ENCODE data around the gene THRAP3. TPM values are rescaled to one million over a fixed set of nuclear protein-coding genes. Genes with fewer than 3 reads are reported as not detected.

Gene THRAP3
- total RNA-seq, 2 experiments from 2014 or later = 136 to 140 TPM

DNA sequence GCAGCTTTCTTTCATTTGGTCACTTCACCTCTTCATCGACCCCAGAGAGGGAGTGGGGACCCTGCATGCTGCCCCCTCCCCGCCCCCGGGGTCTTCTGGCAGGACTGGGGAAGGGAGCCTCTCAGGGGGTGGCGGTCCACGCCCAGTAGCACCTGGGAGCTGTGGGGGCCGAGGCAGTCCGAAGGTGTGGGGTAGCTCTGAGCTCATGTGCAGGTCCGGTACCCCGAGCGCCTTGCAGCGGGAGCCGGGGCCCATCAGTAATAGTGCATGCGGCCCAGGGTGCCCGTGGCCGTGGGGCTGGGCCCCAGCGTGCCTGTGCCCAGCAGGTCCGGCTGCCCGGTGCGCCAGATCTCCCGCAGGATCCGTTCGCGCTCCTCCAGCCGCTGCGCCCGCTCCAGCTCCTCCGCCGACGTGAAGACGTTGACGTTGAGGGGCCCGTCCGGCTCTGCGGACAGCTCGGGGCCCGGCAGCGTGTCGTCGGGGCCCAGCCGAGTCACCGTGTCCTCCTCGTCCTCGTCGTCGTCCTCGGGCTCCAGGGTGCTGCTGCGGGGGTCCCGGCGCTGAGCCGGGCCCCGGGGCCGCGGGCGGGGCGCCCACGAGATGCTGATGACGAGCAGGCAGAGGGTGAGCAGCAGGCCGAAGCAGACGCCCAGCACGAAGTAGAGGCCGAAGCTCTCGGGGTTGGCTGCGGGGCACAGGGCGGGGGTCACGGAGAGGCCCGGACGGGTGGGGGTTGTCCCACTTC lies 98.0 kb downstream of the THRAP3 start:
- peaks cover 11% of the 10 kb centered on the region for H3K36me3 Mint-ChIP-seq (ENCODE audit: low read depth)
- peak overlapping the region; percentile 74 for H3K27ac Mint-ChIP-seq
- H3K27me3 Mint-ChIP-seq (ENCODE audit: low read depth) = peaks cover 13% of the 10 kb centered on the region
- H3K4me3 Mint-ChIP-seq = peak overlapping the region; percentile 77
- peaks cover 38% of the 10 kb centered on the region for H3K4me1 Mint-ChIP-seq (ENCODE audit: low read depth)
- ChIA-PET POLR2A (interaction anchor here (0.6 to 1.9 kb wide), 6 partner anchors 9 to 377 kb away, joined by 3 to 11 read pairs (median 3); no protein-coding TSS in a partner anchor), CTCF (interaction anchor here (1.6 to 1.8 kb wide), 3 partner anchors 21 to 98 kb away, joined by 4 to 5 read pairs (median 5); no protein-coding TSS in a partner anchor)
- no peaks in the 10 kb centered on the region for H3K9me3 Mint-ChIP-seq (ENCODE audit: insufficient read depth)
- ATAC-seq (no peak), DNase-seq (no peak)

DNA sequence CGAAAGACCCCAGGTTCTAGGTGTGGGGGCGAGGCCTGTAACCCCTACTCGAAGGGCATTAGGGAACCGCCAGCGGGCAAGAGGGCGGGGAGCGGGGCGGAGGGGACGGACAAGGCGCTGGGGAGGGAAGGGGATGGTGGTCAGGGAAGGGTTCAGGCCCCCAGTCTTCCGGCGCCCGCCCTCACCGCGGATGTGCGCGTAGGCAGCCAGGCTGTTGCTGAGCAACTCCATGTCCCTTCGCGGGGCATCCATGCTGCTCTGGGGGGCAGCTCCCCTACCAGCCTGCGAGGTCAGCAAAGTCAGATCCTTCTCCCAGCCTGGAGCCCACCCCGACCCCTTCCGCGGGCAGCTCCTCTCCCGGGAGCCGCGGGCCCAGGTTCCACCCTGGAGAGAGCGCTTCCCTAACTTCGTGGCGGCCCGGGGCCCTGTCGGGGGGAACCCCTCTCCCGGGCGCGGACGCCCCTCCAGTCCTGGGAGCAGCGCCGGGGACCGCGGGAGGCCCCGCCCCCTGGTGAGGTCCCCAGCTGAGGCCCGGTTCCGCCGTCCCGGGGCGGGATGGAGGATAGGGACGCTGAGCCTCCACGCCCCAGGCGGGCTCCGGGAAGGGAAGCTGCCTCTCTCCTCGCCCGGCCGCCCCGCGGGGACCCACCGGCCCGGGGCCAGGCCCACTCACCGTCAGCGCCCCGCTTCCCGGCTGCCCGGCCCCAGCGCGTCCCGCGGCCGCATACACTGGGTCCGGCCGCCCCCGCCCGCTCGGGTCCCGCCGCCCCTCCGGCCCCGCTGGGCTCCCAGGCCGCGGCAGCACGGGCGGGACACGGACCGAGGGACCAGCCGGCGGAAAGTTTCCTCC lies 98.8 kb downstream of the THRAP3 start:
- POLR2A ChIA-PET = interaction anchor here (0.6 to 1.9 kb wide), 10 partner anchors 9 to 100 kb away, joined by 3 to 11 read pairs (median 3); partner anchors contain the start of gene THRAP3
- CTCF ChIA-PET = interaction anchor here (1.5 to 2.2 kb wide), 7 partner anchors 17 to 173 kb away, joined by 4 to 13 read pairs (median 5); partner anchors contain the start of genes SH3D21 and TRAPPC3
- peaks cover 16% of the 10 kb centered on the region for H3K27me3 Mint-ChIP-seq (ENCODE audit: low read depth)
- H3K4me3 Mint-ChIP-seq = peak overlapping the region; percentile 77
- peaks cover 8% of the 10 kb centered on the region for H3K36me3 Mint-ChIP-seq (ENCODE audit: low read depth)
- H3K4me1 Mint-ChIP-seq (ENCODE audit: low read depth) = peaks cover 46% of the 10 kb centered on the region
- DNase-seq = peak; percentile 73
- peak; percentile 62 for ATAC-seq
- H3K9me3 Mint-ChIP-seq (ENCODE audit: insufficient read depth) = no peaks in the 10 kb centered on the region
- H3K27ac Mint-ChIP-seq = peak overlapping the region; percentile 74

DNA sequence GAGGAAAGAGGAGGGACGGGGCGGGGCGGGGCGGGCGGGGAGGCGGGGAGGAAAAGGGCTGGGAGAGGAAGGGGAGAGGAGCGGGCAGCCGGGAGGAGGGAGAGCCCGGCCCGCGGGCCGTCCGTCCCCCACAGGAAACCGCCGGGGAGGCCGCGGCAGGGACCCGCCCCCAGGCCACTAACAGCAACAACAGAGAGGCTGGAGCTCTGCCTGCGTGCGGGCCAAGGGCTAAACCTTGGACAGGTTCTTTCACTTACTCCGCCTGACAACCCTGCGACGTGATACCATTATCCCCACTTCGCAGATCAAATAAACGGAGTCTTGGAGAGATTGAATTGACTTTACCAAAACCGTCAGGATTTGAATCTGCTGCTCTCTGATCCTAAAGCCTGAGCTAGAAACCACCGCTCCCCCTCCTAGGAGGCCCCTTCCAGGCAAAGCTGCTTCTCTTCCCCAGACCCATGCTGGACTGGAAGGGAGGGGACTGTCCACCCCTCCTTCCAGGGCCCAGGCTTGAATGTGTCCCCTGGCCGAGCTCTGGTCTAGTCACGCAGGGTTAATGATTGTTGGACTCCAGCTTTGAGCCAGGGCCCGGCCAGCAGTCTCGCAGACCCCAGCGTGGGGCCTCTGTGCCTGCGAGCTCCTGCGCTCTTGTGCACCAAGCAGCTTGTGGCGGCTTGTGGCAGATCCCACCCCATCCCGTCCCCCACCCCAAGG lies 99.6 kb downstream of the THRAP3 start, which contains the start of gene EVA1B:
EVA1B (minus strand) TSS at position 10 of the 717 bp plus-strand sequence. CDS start 608 bp downstream, outside the sequence.
- Mint-ChIP-seq H3K4me1 (ENCODE audit: low read depth) (peaks cover 47% of the 10 kb centered on the region), H3K9me3 (ENCODE audit: insufficient read depth) (no peaks in the 10 kb centered on the region), H3K36me3 (ENCODE audit: low read depth) (peaks cover 6% of the 10 kb centered on the region), H3K4me3 (peak within 1 kb of the TSS; percentile 77), H3K27ac (peak within 1 kb of the TSS; percentile 74), H3K27me3 (ENCODE audit: low read depth) (peaks cover 16% of the 10 kb centered on the region)
- CTCF ChIA-PET = interaction anchor here (0.9 to 2.2 kb wide), 7 partner anchors 18 to 174 kb away, joined by 3 to 13 read pairs (median 7); partner anchors contain the start of genes SH3D21 and TRAPPC3
- peak; percentile 64 for ATAC-seq
- peak; percentile 72 for DNase-seq
- POLR2A ChIA-PET = interaction anchor here (0.6 to 1.9 kb wide), 11 partner anchors 8 to 100 kb away, joined by 3 to 11 read pairs (median 4); partner anchors contain the start of genes LSM10 and THRAP3

GRCh38 chr1:36324353-36324703 lies 100.1 kb downstream of the THRAP3 start:
- ATAC-seq (no peak), DNase-seq (no peak)
- peaks cover 6% of the 10 kb centered on the region for H3K36me3 Mint-ChIP-seq (ENCODE audit: low read depth)
- peaks cover 16% of the 10 kb centered on the region for H3K27me3 Mint-ChIP-seq (ENCODE audit: low read depth)
- no peaks in the 10 kb centered on the region for H3K9me3 Mint-ChIP-seq (ENCODE audit: insufficient read depth)
- H3K27ac Mint-ChIP-seq = no peak overlapping the region
- H3K4me1 Mint-ChIP-seq (ENCODE audit: low read depth) = peaks cover 50% of the 10 kb centered on the region
- H3K4me3 Mint-ChIP-seq = peak overlapping the region; percentile 77
- ChIA-PET POLR2A (interaction anchor here (0.8 to 1.3 kb wide), 4 partner anchors 20 to 73 kb away, joined by 3 to 5 read pairs (median 4); partner anchors contain the start of gene LSM10), CTCF (interaction anchor here (0.9 to 2.2 kb wide), 6 partner anchors 18 to 175 kb away, joined by 3 to 13 read pairs (median 8); partner anchors contain the start of genes SH3D21 and TRAPPC3)

DNA sequence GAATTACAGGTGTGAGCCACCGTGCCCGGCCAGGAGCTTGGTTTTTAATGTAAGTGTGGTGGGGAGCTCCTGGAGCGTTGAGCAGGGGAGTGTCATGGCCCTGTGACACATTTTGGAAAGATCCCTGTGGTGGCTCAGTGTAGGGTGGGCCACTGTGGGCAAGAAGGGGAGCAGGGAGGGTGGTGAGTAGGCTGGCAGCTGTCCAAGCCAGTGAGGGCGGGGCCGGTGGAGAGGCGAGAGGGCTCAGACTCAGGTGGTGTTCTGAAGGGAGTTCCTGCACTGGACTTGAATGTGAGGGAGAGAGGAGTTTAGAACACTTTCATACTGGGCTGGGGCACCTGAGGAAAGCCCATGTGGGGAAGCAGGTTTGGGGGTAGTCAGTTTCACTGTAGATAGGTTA lies 102.3 kb downstream of the THRAP3 start:
- peaks cover 2% of the 10 kb centered on the region for H3K36me3 Mint-ChIP-seq (ENCODE audit: low read depth)
- ChIA-PET CTCF (interaction anchor here (1.0 to 2.2 kb wide), 2 partner anchors 16 to 41 kb away, joined by 3 to 8 read pairs; no protein-coding TSS in a partner anchor), POLR2A (no interaction called here)
- peaks cover 53% of the 10 kb centered on the region for H3K4me1 Mint-ChIP-seq (ENCODE audit: low read depth)
- H3K4me3 Mint-ChIP-seq = no peak overlapping the region
- no peak for ATAC-seq
- DNase-seq = no peak
- H3K27ac Mint-ChIP-seq = peak overlapping the region; percentile 7
- peaks cover 22% of the 10 kb centered on the region for H3K27me3 Mint-ChIP-seq (ENCODE audit: low read depth)
- H3K9me3 Mint-ChIP-seq (ENCODE audit: insufficient read depth) = no peaks in the 10 kb centered on the region

DNA sequence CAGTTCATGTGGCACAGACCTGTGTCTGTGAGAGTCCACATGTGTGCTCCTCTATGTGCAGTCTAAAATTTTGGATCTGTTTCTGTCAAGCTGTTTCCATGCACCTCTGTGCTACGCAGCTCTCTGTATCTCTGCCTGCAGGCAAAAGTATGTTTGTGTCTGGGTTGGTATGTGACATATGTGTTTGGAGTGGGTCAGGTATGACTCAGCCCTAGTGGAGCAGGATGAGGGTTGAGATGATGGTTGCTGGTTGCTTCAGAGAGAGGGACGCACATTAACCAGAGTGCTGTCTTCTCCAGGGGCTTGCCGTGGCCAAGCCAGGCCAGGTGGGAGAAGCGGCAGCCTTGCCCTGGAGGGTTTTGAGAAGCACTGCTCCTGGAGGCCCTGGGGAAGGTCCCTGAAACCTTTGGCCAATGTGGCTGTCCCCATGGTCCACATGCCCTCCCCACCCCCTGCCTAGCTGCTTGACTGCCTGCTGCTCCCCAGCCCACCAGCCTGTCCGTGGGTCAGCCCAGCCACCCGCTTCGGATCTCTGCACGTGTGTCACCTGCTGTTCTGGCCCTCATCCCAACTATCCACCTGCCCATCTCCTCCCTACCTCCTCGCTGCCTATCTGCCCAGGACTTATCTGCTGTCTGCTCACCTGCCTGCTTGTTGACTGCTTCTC lies 103.3 kb downstream of the THRAP3 start:
- Mint-ChIP-seq H3K27ac (peak overlapping the region; percentile 9), H3K27me3 (ENCODE audit: low read depth) (peaks cover 30% of the 10 kb centered on the region), H3K9me3 (ENCODE audit: insufficient read depth) (no peaks in the 10 kb centered on the region), H3K4me3 (no peak overlapping the region), H3K36me3 (ENCODE audit: low read depth) (peaks cover 2% of the 10 kb centered on the region), H3K4me1 (ENCODE audit: low read depth) (peaks cover 47% of the 10 kb centered on the region)
- CTCF ChIA-PET = interaction anchor here (2.2 kb wide), 1 partner anchor 15 kb away, joined by 8 read pairs; no protein-coding TSS in a partner anchor
- DNase-seq = no peak
- no peak for ATAC-seq
- POLR2A ChIA-PET = no interaction called here

GRCh38 chr1:36328088-36328480 lies 103.8 kb downstream of the THRAP3 start:
- no peak for ATAC-seq
- no peak overlapping the region for H3K4me3 Mint-ChIP-seq
- ChIA-PET CTCF (interaction anchor here (2.2 kb wide), 1 partner anchor 15 kb away, joined by 8 read pairs; no protein-coding TSS in a partner anchor), POLR2A (no interaction called here)
- no peaks in the 10 kb centered on the region for H3K9me3 Mint-ChIP-seq (ENCODE audit: insufficient read depth)
- H3K36me3 Mint-ChIP-seq (ENCODE audit: low read depth) = no peaks in the 10 kb centered on the region
- DNase-seq = no peak
- peaks cover 30% of the 10 kb centered on the region for H3K27me3 Mint-ChIP-seq (ENCODE audit: low read depth)
- peaks cover 44% of the 10 kb centered on the region for H3K4me1 Mint-ChIP-seq (ENCODE audit: low read depth)
- no peak overlapping the region for H3K27ac Mint-ChIP-seq

- ChIA-PET CTCF (interaction anchor here (1.2 kb wide), 1 partner anchor 43 kb away, joined by 4 read pairs; no protein-coding TSS in a partner anchor), POLR2A (no interaction called here)
- ATAC-seq (no peak), DNase-seq (no peak)
- Mint-ChIP-seq H3K9me3 (ENCODE audit: insufficient read depth) (no peaks in the 10 kb centered on the region), H3K27me3 (ENCODE audit: low read depth) (peaks cover 30% of the 10 kb centered on the region), H3K4me1 (ENCODE audit: low read depth) (peaks cover 43% of the 10 kb centered on the region), H3K36me3 (ENCODE audit: low read depth) (no peaks in the 10 kb centered on the region), H3K27ac (no peak overlapping the region), H3K4me3 (no peak overlapping the region)
Observed at GRCh38 chr1:36328713-36329112, 104.5 kb downstream of the THRAP3 start.

GRCh38 chr1:36329817-36330216 lies 105.6 kb downstream of the THRAP3 start:
- ChIA-PET CTCF (no interaction called here), POLR2A (no interaction called here)
- H3K27ac Mint-ChIP-seq = no peak overlapping the region
- no peaks in the 10 kb centered on the region for H3K9me3 Mint-ChIP-seq (ENCODE audit: insufficient read depth)
- no peaks in the 10 kb centered on the region for H3K36me3 Mint-ChIP-seq (ENCODE audit: low read depth)
- H3K4me1 Mint-ChIP-seq (ENCODE audit: low read depth) = peaks cover 32% of the 10 kb centered on the region
- peaks cover 30% of the 10 kb centered on the region for H3K27me3 Mint-ChIP-seq (ENCODE audit: low read depth)
- DNase-seq (no peak), ATAC-seq (no peak)
- no peak overlapping the region for H3K4me3 Mint-ChIP-seq

- ATAC-seq (no peak), DNase-seq (no peak)
- H3K36me3 Mint-ChIP-seq (ENCODE audit: low read depth) = no peaks in the 10 kb centered on the region
- H3K27ac Mint-ChIP-seq = no peak overlapping the region
- POLR2A ChIA-PET = interaction anchor here (1.1 kb wide), 1 partner anchor 9 kb away, joined by 3 read pairs; no protein-coding TSS in a partner anchor
- CTCF ChIA-PET = interaction anchor here (2.0 kb wide), 1 partner anchor 12 kb away, joined by 9 read pairs; no protein-coding TSS in a partner anchor
- peaks cover 25% of the 10 kb centered on the region for H3K27me3 Mint-ChIP-seq (ENCODE audit: low read depth)
- no peaks in the 10 kb centered on the region for H3K9me3 Mint-ChIP-seq (ENCODE audit: insufficient read depth)
- no peak overlapping the region for H3K4me3 Mint-ChIP-seq
- H3K4me1 Mint-ChIP-seq (ENCODE audit: low read depth) = peaks cover 32% of the 10 kb centered on the region
Observed at GRCh38 chr1:36330940-36331339, 106.7 kb downstream of the THRAP3 start.

All from activated CD8-positive, alpha-beta T cell treated with anti-CD3 and anti-CD28 coated beads, Interleukin-2, amount 10 ng/mL, durations not matched to agents 7 days and 5 days (primary cell).